Body of pancreas (tissue), 4 donors: ENCODE data around the gene LMOD1.

ENCODE experiments used
- POLR2A ChIP-seq, 3 donors: fragments of 450-650 bp; IDR thresholded peaks; one replicate each; pipeline ENCODE4 v1.6.1; 2016; ENCODE audit warnings: antibody characterized with exemption in 3 of 3, mild to moderate bottlenecking in 2 of 3
- TF ChIP-seq, protein P1 (sequence below), 7 experiments: fragments of 450-650 bp in 4 of 7; fragments of 200-600 bp in 3 of 7; sonication (generic) in 3 of 7; IDR thresholded peaks; one replicate each; pipeline ENCODE4 v1.5.1; 2016 to 2019; ENCODE audit warnings: antibody characterized with exemption in 7 of 7

DNA sequence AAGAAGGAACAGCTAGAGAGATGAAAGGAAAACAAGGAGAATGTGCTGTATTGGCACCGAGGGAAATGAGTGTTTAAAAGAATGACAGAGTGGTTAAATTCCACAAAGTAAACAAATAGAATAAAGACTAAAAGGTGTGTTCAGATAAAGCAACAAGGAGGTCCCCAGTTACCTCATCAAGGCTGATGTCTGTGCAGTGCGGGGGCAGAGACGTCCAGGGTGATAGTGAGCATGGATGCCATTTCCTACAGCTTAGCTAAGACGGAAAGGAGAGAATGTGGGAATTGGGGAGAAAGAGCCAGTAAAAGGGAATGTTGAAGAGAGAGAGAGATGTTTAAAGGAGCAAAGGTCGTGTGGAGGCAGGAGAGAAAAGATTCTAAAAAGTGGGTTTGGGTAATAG, 15.5 kb downstream of the LMOD1 start:
- TF ChIP-seq, protein P1, sequence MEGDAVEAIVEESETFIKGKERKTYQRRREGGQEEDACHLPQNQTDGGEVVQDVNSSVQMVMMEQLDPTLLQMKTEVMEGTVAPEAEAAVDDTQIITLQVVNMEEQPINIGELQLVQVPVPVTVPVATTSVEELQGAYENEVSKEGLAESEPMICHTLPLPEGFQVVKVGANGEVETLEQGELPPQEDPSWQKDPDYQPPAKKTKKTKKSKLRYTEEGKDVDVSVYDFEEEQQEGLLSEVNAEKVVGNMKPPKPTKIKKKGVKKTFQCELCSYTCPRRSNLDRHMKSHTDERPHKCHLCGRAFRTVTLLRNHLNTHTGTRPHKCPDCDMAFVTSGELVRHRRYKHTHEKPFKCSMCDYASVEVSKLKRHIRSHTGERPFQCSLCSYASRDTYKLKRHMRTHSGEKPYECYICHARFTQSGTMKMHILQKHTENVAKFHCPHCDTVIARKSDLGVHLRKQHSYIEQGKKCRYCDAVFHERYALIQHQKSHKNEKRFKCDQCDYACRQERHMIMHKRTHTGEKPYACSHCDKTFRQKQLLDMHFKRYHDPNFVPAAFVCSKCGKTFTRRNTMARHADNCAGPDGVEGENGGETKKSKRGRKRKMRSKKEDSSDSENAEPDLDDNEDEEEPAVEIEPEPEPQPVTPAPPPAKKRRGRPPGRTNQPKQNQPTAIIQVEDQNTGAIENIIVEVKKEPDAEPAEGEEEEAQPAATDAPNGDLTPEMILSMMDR (IDR thresholded peaks at IDR 0.05): no peak
- TF ChIP-seq POLR2A (IDR thresholded peaks at IDR 0.05): no peak
